MM.1S (cell line): ENCODE measurements around the gene PATJ.
"Not testable (repeated sequence)": the region's sequence is repeated elsewhere in the genome, so short reads cannot be mapped to it uniquely, and the experiment has no call there.

Source experiments
- DNase-seq: peaks from one replicate; pipeline ENCODE4 v3.0.0-alpha.2; 2015
- H2AFZ ChIP-seq: fragments of 300-600 bp; sonication (generic); 2 replicates; pipeline ENCODE4 v1.6.0; 2016; ENCODE audit warnings: antibody characterized with exemption, low read length
- H3F3A ChIP-seq: fragments of 300-600 bp; sonication (generic); 2 replicates; pipeline ENCODE4 v1.6.1; 2016; ENCODE audit warnings: mild to moderate bottlenecking, antibody characterized with exemption, low read length, moderate library complexity, mixed read lengths; ENCODE audit not compliant: insufficient read depth
- H3K27ac ChIP-seq: fragments of 300-600 bp; sonication (generic); 2 replicates; pipeline ENCODE4 v1.5.1; 2016; ENCODE audit warnings: mild to moderate bottlenecking, low read length
- H3K27me3 ChIP-seq: fragments of 300-600 bp; sonication (generic); replicated peaks from 2 replicates; pipeline ENCODE4 v1.6.0; 2016; ENCODE audit warnings: low read length; ENCODE audit not compliant: insufficient read depth
- H3K36me3 ChIP-seq: fragments of 300-600 bp; sonication (generic); replicated peaks from 2 replicates; pipeline ENCODE4 v1.6.1; 2016; ENCODE audit warnings: mild to moderate bottlenecking, low read length, mixed read lengths; ENCODE audit not compliant: insufficient read depth
- H3K4me1 ChIP-seq: fragments of 300-600 bp; sonication (generic); 2 replicates; pipeline ENCODE4 v1.6.1; 2016; ENCODE audit warnings: low read length, mixed read lengths
- H3K4me2 ChIP-seq: fragments of 300-600 bp; sonication (generic); 2 replicates; pipeline ENCODE4 v1.6.0; 2016; ENCODE audit warnings: low read depth, low read length
- H3K4me3 ChIP-seq: fragments of 300-600 bp; sonication (generic); 2 replicates; pipeline ENCODE4 v1.5.1; 2016; ENCODE audit warnings: low read length, mixed read lengths
- H3K79me2 ChIP-seq: fragments of 300-600 bp; sonication (generic); 2 replicates; pipeline ENCODE4 v1.6.1; 2016; ENCODE audit warnings: mixed run types, low read length, mixed read lengths
- H3K9ac ChIP-seq: fragments of 300-600 bp; sonication (generic); 2 replicates; pipeline ENCODE4 v1.6.1; 2016; ENCODE audit warnings: low read length, mixed read lengths
- H3K9me2 ChIP-seq: fragments of 300-600 bp; sonication (generic); replicated peaks from 2 replicates; pipeline ENCODE4 v1.6.1; 2016; ENCODE audit warnings: mild to moderate bottlenecking, low read length, mixed read lengths; ENCODE audit not compliant: insufficient read depth
- H3K9me3 ChIP-seq: fragments of 300-600 bp; sonication (generic); replicated peaks from 2 replicates; pipeline ENCODE4 v1.6.1; 2016; ENCODE audit warnings: mild to moderate bottlenecking, low read length, mixed read lengths; ENCODE audit not compliant: insufficient read depth
- H4K20me1 ChIP-seq: fragments of 300-600 bp; sonication (generic); 2 replicates; pipeline ENCODE4 v1.6.1; 2016; ENCODE audit warnings: mild to moderate bottlenecking, low read length, moderate library complexity, mixed read lengths; ENCODE audit not compliant: insufficient read depth
- CTCF ChIP-seq: fragments of 300-600 bp; sonication (generic); IDR thresholded peaks from 2 replicates; pipeline ENCODE4 v1.5.1; 2016; ENCODE audit warnings: antibody characterized with exemption, low read length, mixed read lengths
- EZH2 ChIP-seq: fragments of 300-600 bp; sonication (generic); optimal IDR thresholded peaks from 2 replicates; pipeline ENCODE3; 2017; ENCODE audit warnings: low read depth, mild to moderate bottlenecking, antibody characterized with exemption, low read length, mixed read lengths
- EZH2phosphoT487 ChIP-seq: fragments of 300-600 bp; sonication (generic); IDR thresholded peaks from 2 replicates; pipeline ENCODE4 v1.6.1; 2018; ENCODE audit warnings: antibody characterized with exemption, low read length

The PATJ gene

GRCh38 chr1:61941794-61942193 lies 199.5 kb downstream of the PATJ start:
- H3K4me1 ChIP-seq: no peaks in the 10 kb centered on the region
- H3K9me2 ChIP-seq: no peaks in the 10 kb centered on the region
- no peak for DNase-seq
- no peaks in the 10 kb centered on the region for H3K79me2 ChIP-seq
- no peaks in the 10 kb centered on the region for H3K36me3 ChIP-seq
- H3K27me3 ChIP-seq: no peaks in the 10 kb centered on the region
- H4K20me1 ChIP-seq: no peaks in the 10 kb centered on the region
- no peaks in the 10 kb centered on the region for H3K9me3 ChIP-seq
- TF ChIP-seq EZH2 (no peak), CTCF (no peak), EZH2phosphoT487 (no peak)
- H3K4me3 ChIP-seq: no peak overlapping the region
- H3F3A ChIP-seq: no peaks in the 10 kb centered on the region
- no peak overlapping the region for H3K4me2 ChIP-seq
- no peak overlapping the region for H3K27ac ChIP-seq
- H3K9ac ChIP-seq: no peak overlapping the region
- no peak overlapping the region for H2AFZ ChIP-seq

GRCh38 chr1:61942856-61943255 lies 200.6 kb downstream of the PATJ start:
- H3K4me2 ChIP-seq: no peak overlapping the region
- H4K20me1 ChIP-seq: no peaks in the 10 kb centered on the region

GRCh38 chr1:61948685-61949084 lies 206.4 kb downstream of the PATJ start:
- not testable (repeated sequence) for DNase-seq, H3K4me3 ChIP-seq, H3K9ac ChIP-seq, H3K9me3 ChIP-seq, H3K27me3 ChIP-seq, H3K4me1 ChIP-seq, H3K79me2 ChIP-seq, H3F3A ChIP-seq, H3K27ac ChIP-seq, H2AFZ ChIP-seq, H3K4me2 ChIP-seq, H4K20me1 ChIP-seq, H3K36me3 ChIP-seq, H3K9me2 ChIP-seq

More at GRCh38 chr1:61942856-61943255, 200.6 kb downstream of the PATJ start:
- H3K79me2 ChIP-seq: no peaks in the 10 kb centered on the region
- no peaks in the 10 kb centered on the region for H3K4me1 ChIP-seq
- H3K9me2 ChIP-seq: no peaks in the 10 kb centered on the region
- DNase-seq: no peak
- H3K27me3 ChIP-seq: no peaks in the 10 kb centered on the region
- H3K4me3 ChIP-seq: no peak overlapping the region
- no peaks in the 10 kb centered on the region for H3F3A ChIP-seq
- no peak overlapping the region for H3K9ac ChIP-seq
- H3K27ac ChIP-seq: no peak overlapping the region
- TF ChIP-seq EZH2phosphoT487: no peak
- TF ChIP-seq CTCF: no peak
- no peak for TF ChIP-seq EZH2
- H2AFZ ChIP-seq: no peak overlapping the region
- no peaks in the 10 kb centered on the region for H3K36me3 ChIP-seq
- no peaks in the 10 kb centered on the region for H3K9me3 ChIP-seq

GRCh38 chr1:61950418-61950817 lies 208.1 kb downstream of the PATJ start:
- Histone ChIP-seq H3K4me3 (no peak overlapping the region), H3K4me2 (no peak overlapping the region), H4K20me1 (no peaks in the 10 kb centered on the region), H3K27me3 (no peaks in the 10 kb centered on the region), H3K9me2 (no peaks in the 10 kb centered on the region), H3K4me1 (no peaks in the 10 kb centered on the region), H3F3A (no peaks in the 10 kb centered on the region), H3K9ac (no peak overlapping the region), H3K36me3 (no peaks in the 10 kb centered on the region), H3K9me3 (no peaks in the 10 kb centered on the region), H3K79me2 (no peaks in the 10 kb centered on the region), H3K27ac (no peak overlapping the region), H2AFZ (no peak overlapping the region)
- TF ChIP-seq EZH2: no peak
- TF ChIP-seq CTCF: peak; percentile 28
- DNase-seq: no peak
